Inferior parietal cortex (tissue), 1 donor: Measurements from ENCODE around the gene SYNCRIP.
"Not testable (repeated sequence)": the region's sequence is repeated elsewhere in the genome, so short reads cannot be mapped to it uniquely, and the experiment has no call there.

ENCODE experiments used
- DNase-seq: peaks from one replicate; pipeline ENCODE4 v3.0.0-alpha.2; 2016; ENCODE audit errors: extremely low spot score

Gene SYNCRIP

GRCh38 chr6:85594197-85594930, 48.3 kb downstream of the SYNCRIP start:
- DNase-seq, result peak; percentile 49

GRCh38 chr6:85593438-85594196, 49.1 kb downstream of the SYNCRIP start, which contains the start of gene SNX14:
Gene SNX14 (minus strand): TSS chr6:85593858. CDS start chr6:85593718, 140 bp downstream.
- peak; percentile 92 for DNase-seq

- DNase-seq, result no peak
Measured at GRCh38 chr6:85592033-85592432, 50.7 kb downstream of the SYNCRIP start.

GRCh38 chr6:85591207-85591606, 51.5 kb downstream of the SYNCRIP start:
- DNase-seq, result no peak

- DNase-seq, result no peak
Measured at GRCh38 chr6:85585741-85586140, 56.9 kb downstream of the SYNCRIP start.

GRCh38 chr6:85582832-85583231, 59.9 kb downstream of the SYNCRIP start:
- not testable (repeated sequence) for DNase-seq

- DNase-seq, result no peak
Measured at GRCh38 chr6:85581572-85581971, 61.1 kb downstream of the SYNCRIP start.

- DNase-seq, result no peak
Measured at GRCh38 chr6:85580878-85581267, 61.8 kb downstream of the SYNCRIP start.

GRCh38 chr6:85580118-85580877, 62.4 kb downstream of the SYNCRIP start:
- no peak for DNase-seq

GRCh38 chr6:85579581-85579980, 63.1 kb downstream of the SYNCRIP start:
- no peak for DNase-seq

GRCh38 chr6:85576476-85576875, 66.2 kb downstream of the SYNCRIP start:
- no peak for DNase-seq

GRCh38 chr6:85574932-85575598, 67.6 kb downstream of the SYNCRIP start:
- no peak for DNase-seq

GRCh38 chr6:85569323-85569722, 73.4 kb downstream of the SYNCRIP start:
- DNase-seq, result no peak

GRCh38 chr6:85568411-85568810, 74.3 kb downstream of the SYNCRIP start:
- DNase-seq, result no peak

GRCh38 chr6:85565736-85566135, 77.0 kb downstream of the SYNCRIP start:
- no peak for DNase-seq

- not testable (repeated sequence) for DNase-seq
Measured at GRCh38 chr6:85564223-85564622, 78.5 kb downstream of the SYNCRIP start.
